Astrocyte (in vitro differentiated cells and primary cell): ENCODE data around the gene PRPS1. TPM values are rescaled to one million over a fixed set of nuclear protein-coding genes. Genes with fewer than 3 reads are reported as not detected.

Experiments
- DNase-seq: peaks from one replicate; pipeline ENCODE4 v3.0.0-alpha.2; 2010; ENCODE audit warnings: low read depth
- FAIRE-seq: peaks from 2 replicates; lab custom pipeline; 2011; peaks lifted over from hg19 to GRCh38; lab: Jason Lieb, UNC
- H2AFZ ChIP-seq: 2 replicates; pipeline ENCODE4 v1.6.0; 2012; ENCODE audit warnings: low read depth, low read length, inconsistent platforms
- H3K27ac ChIP-seq: 2 replicates; pipeline ENCODE4 v1.5.1; 2011; ENCODE audit warnings: low read depth, low read length, inconsistent platforms
- H3K27me3 ChIP-seq: 2 replicates; pipeline ENCODE4 v1.6.0; 2011; ENCODE audit warnings: low read length, inconsistent platforms; ENCODE audit not compliant: insufficient read depth
- H3K36me3 ChIP-seq: 2 replicates; pipeline ENCODE4 v1.5.1; 2011; ENCODE audit warnings: low read length, inconsistent platforms; ENCODE audit not compliant: insufficient read depth
- H3K4me1 ChIP-seq: 2 replicates; pipeline ENCODE4 v1.5.1; 2011; ENCODE audit warnings: low read length, inconsistent platforms; ENCODE audit not compliant: insufficient read depth
- H3K4me2 ChIP-seq: 2 replicates; pipeline ENCODE4 v1.6.0; 2012; ENCODE audit warnings: low read length, inconsistent platforms
- H3K4me3 ChIP-seq: 2 replicates; pipeline ENCODE4 v1.5.1; 2011; ENCODE audit warnings: low read depth, mild to moderate bottlenecking, low read length, inconsistent platforms; ENCODE audit not compliant: insufficient read depth
- H3K79me2 ChIP-seq: 2 replicates; pipeline ENCODE4 v1.6.0; 2012; ENCODE audit warnings: mild to moderate bottlenecking, low read length, inconsistent platforms; ENCODE audit not compliant: insufficient read depth
- H3K9ac ChIP-seq: 2 replicates; pipeline ENCODE4 v1.6.0; 2012; ENCODE audit warnings: mild to moderate bottlenecking, low read length, inconsistent platforms
- H3K9me3 ChIP-seq: 2 replicates; pipeline ENCODE4 v1.5.1; 2012; ENCODE audit warnings: low read depth, mild to moderate bottlenecking, low read length, inconsistent platforms; ENCODE audit not compliant: insufficient read depth
- H4K20me1 ChIP-seq: 2 replicates; pipeline ENCODE4 v1.6.0; 2012; ENCODE audit warnings: low read length, inconsistent platforms; ENCODE audit not compliant: insufficient read depth
- H3K27ac Mint-ChIP-seq: one replicate; pipeline ENCODE4 v1.8.0; 2021; ENCODE audit warnings: mild to moderate bottlenecking, mixed read lengths; ENCODE audit not compliant: unreplicated experiment
- H3K27me3 Mint-ChIP-seq: one replicate; pipeline ENCODE4 v1.8.0; 2021; ENCODE audit warnings: low read depth, mixed read lengths; ENCODE audit not compliant: unreplicated experiment
- H3K36me3 Mint-ChIP-seq: one replicate; pipeline ENCODE4 v1.8.0; 2021; ENCODE audit warnings: low read depth, mixed read lengths; ENCODE audit not compliant: unreplicated experiment
- H3K4me1 Mint-ChIP-seq: one replicate; pipeline ENCODE4 v1.8.0; 2021; ENCODE audit warnings: low read depth, mixed read lengths; ENCODE audit not compliant: unreplicated experiment
- H3K4me3 Mint-ChIP-seq: one replicate; pipeline ENCODE4 v1.8.0; 2021; ENCODE audit warnings: mild to moderate bottlenecking, moderate library complexity, mixed read lengths; ENCODE audit not compliant: unreplicated experiment
- H3K9me3 Mint-ChIP-seq: one replicate; pipeline ENCODE4 v1.8.0; 2021; ENCODE audit warnings: mild to moderate bottlenecking, mixed read lengths; ENCODE audit not compliant: unreplicated experiment
- CTCF ChIP-seq: IDR thresholded peaks from 2 replicates; pipeline ENCODE4 v1.5.1; 2011; ENCODE audit warnings: low read depth, mild to moderate bottlenecking, inconsistent platforms, low read length, moderate library complexity; ENCODE audit not compliant: insufficient read depth
- EZH2 ChIP-seq: IDR thresholded peaks from 2 replicates; pipeline ENCODE4 v1.6.1; 2012; ENCODE audit warnings: mild to moderate bottlenecking, low read length, inconsistent platforms; ENCODE audit not compliant: insufficient read depth
- total RNA-seq: library from RNA; stranded (reverse); gene quantifications from 2 replicates; pipeline ENCODE4 v1.2.1, GENCODE V29; 2021

PRPS1 gene
- total RNA-seq, 1 donor from 2014 or later = 161 TPM

GRCh38 chrX:107610667-107611066, 17.6 kb upstream of the PRPS1 start:
- no peaks in the 10 kb centered on the region for H3K27me3 Mint-ChIP-seq
- Histone ChIP-seq H3K4me2 (no peak overlapping the region), H2AFZ (no peak overlapping the region)

GRCh38 chrX:107619885-107620322, 8.4 kb upstream of the PRPS1 start:
- Mint-ChIP-seq H3K27ac (no peak overlapping the region), H3K27me3 (no peaks in the 10 kb centered on the region), H3K36me3 (no peaks in the 10 kb centered on the region), H3K9me3 (no peaks in the 10 kb centered on the region), H3K4me3 (no peak overlapping the region), H3K4me1 (no peaks in the 10 kb centered on the region)
- no peaks in the 10 kb centered on the region for H3K79me2 ChIP-seq
- no peak overlapping the region for H3K4me2 ChIP-seq
- TF ChIP-seq EZH2 (no peak), CTCF (no peak)
- no peaks in the 10 kb centered on the region for H4K20me1 ChIP-seq
- no peak overlapping the region for H3K27ac ChIP-seq
- H3K4me3 ChIP-seq = no peak overlapping the region
- H2AFZ ChIP-seq = no peak overlapping the region
- no peak overlapping the region for H3K9ac ChIP-seq
- no peaks in the 10 kb centered on the region for H3K4me1 ChIP-seq
- DNase-seq (no peak), FAIRE-seq (peak; percentile 29)
- no peaks in the 10 kb centered on the region for H3K9me3 ChIP-seq
- no peaks in the 10 kb centered on the region for H3K36me3 ChIP-seq
- no peaks in the 10 kb centered on the region for H3K27me3 ChIP-seq

More at GRCh38 chrX:107610667-107611066, 17.6 kb upstream of the PRPS1 start:
- FAIRE-seq (no peak), DNase-seq (no peak)
- Histone ChIP-seq H3K36me3 (no peaks in the 10 kb centered on the region), H3K4me1 (no peaks in the 10 kb centered on the region), H3K27ac (no peak overlapping the region), H3K9me3 (no peaks in the 10 kb centered on the region), H3K79me2 (no peaks in the 10 kb centered on the region), H3K9ac (no peak overlapping the region), H3K27me3 (no peaks in the 10 kb centered on the region), H3K4me3 (no peak overlapping the region), H4K20me1 (no peaks in the 10 kb centered on the region)
- no peaks in the 10 kb centered on the region for H3K4me1 Mint-ChIP-seq
- H3K36me3 Mint-ChIP-seq = no peaks in the 10 kb centered on the region
- H3K4me3 Mint-ChIP-seq = no peak overlapping the region
- no peak overlapping the region for H3K27ac Mint-ChIP-seq
- H3K9me3 Mint-ChIP-seq = no peaks in the 10 kb centered on the region
- no peak for TF ChIP-seq CTCF
- TF ChIP-seq EZH2 = no peak

GRCh38 chrX:107624893-107625292, 3.4 kb upstream of the PRPS1 start:
- Histone ChIP-seq H2AFZ (no peak overlapping the region), H3K4me2 (no peak overlapping the region), H3K27ac (no peak overlapping the region), H3K79me2 (peaks cover 16% of the 10 kb centered on the region), H3K4me3 (no peak overlapping the region), H4K20me1 (peaks cover 10% of the 10 kb centered on the region), H3K27me3 (no peaks in the 10 kb centered on the region), H3K4me1 (no peaks in the 10 kb centered on the region), H3K9me3 (no peaks in the 10 kb centered on the region), H3K9ac (no peak overlapping the region), H3K36me3 (no peaks in the 10 kb centered on the region)
- Mint-ChIP-seq H3K27me3 (no peaks in the 10 kb centered on the region), H3K4me1 (no peaks in the 10 kb centered on the region), H3K36me3 (peaks cover 3% of the 10 kb centered on the region), H3K27ac (no peak overlapping the region), H3K9me3 (no peaks in the 10 kb centered on the region), H3K4me3 (no peak overlapping the region)
- TF ChIP-seq EZH2 (no peak), CTCF (no peak)
- DNase-seq (no peak), FAIRE-seq (no peak)
